ENCODE measurements around the gene ZNF35. TPM values are rescaled to one million over a fixed set of nuclear protein-coding genes. Genes with fewer than 3 reads are reported as not detected.
"Not testable (repeated sequence)": the region's sequence is repeated elsewhere in the genome, so short reads cannot be mapped to it uniquely, and the experiment has no call there.

The ZNF35 gene
- total and polyA plus RNA-seq, 2 donors (not counting 3 experiments of a cell fraction or from before 2014, with no cell fraction given), result 2.5 to 9.1 TPM

GRCh38 chr3:44669760-44670159, 21.2 kb downstream of the ZNF35 start:
- Histone ChIP-seq H3K4me1 (ENCODE audit: control insufficient read depth, extremely low read depth, insufficient read depth, low read length) (no peaks in the 10 kb centered on the region), H3K36me3 (ENCODE audit: control insufficient read depth in 2 of 2, extremely low read depth in 1 of 2, insufficient read depth in 2 of 2, low read length in 2 of 2) (no peaks in the 10 kb centered on the region), H3K27ac (ENCODE audit: insufficient read depth, low read depth, low read length) (no peak overlapping the region), H3K9me1 (replicated peaks; ENCODE audit: control insufficient read depth, extremely low read depth, insufficient read depth, low read length) (no peaks in the 10 kb centered on the region), H3K79me2 (ENCODE audit: control insufficient read depth, insufficient read depth, low read length) (no peaks in the 10 kb centered on the region), H2AFZ (ENCODE audit: low read depth, low read length) (no peak overlapping the region), H3K4me2 (ENCODE audit: insufficient read depth, low read length) (no peak overlapping the region), H3K9me3 (replicated peaks; ENCODE audit: control insufficient read depth, insufficient read depth, low read length) (no peaks in the 10 kb centered on the region), H3K4me3 (replicated peaks in 1 of 3; ENCODE audit: insufficient read depth in 1 of 3, low read depth in 1 of 3, low read length in 3 of 3) (no peak overlapping the region), H4K20me1 (replicated peaks; ENCODE audit: control insufficient read depth, extremely low read depth, insufficient read depth, low read length) (no peaks in the 10 kb centered on the region), H3K9ac (replicated peaks; ENCODE audit: extremely low read depth, insufficient read depth, low read length) (no peak overlapping the region), H3K27me3 (ENCODE audit: control insufficient read depth in 2 of 2, insufficient read depth in 2 of 2, low read length in 2 of 2) (no peaks in the 10 kb centered on the region)
- DNase-seq (ENCODE audit: low read depth, low spot score) (no peak), FAIRE-seq (no peak)
- no TSS peak for BruUV-seq (replicated peaks)
- TF ChIP-seq CTCF (IDR thresholded peaks at IDR 0.05; ENCODE audit: extremely low read depth in 1 of 2, insufficient read depth in 1 of 2, low read depth in 1 of 2, low read length in 2 of 2) (no peak), MYC (IDR thresholded peaks at IDR 0.05; ENCODE audit: low read depth, low read length) (no peak), POLR2A (IDR thresholded peaks at IDR 0.05; ENCODE audit: low read depth, low read length) (no peak), POLR2AphosphoS5 (IDR thresholded peaks at IDR 0.05; ENCODE audit: insufficient read depth, low read depth, low read length) (no peak), GATA2 (IDR thresholded peaks at IDR 0.05; ENCODE audit: insufficient read depth, insufficient read length, low read depth, low read length) (no peak), JUN (IDR thresholded peaks at IDR 0.05; ENCODE audit: borderline replicate concordance, insufficient read depth, insufficient read length, low read depth) (no peak), FOS (IDR thresholded peaks at IDR 0.05; ENCODE audit: borderline replicate concordance, insufficient read depth, low read length) (no peak), EZH2 (IDR thresholded peaks at IDR 0.05; ENCODE audit: borderline replicate concordance, low read depth, low read length, severe bottlenecking) (no peak)
- ChIA-PET POLR2A (no interaction called here), CTCF (no interaction called here)
- dilution Hi-C loops (cut with MboI; ENCODE audit: extremely low pct_ligation_motif_present, low sequenced_read_pairs), result no loop called here
- intact Hi-C loops (cut with micrococcal nuclease), result no loop called here

- H4K20me1 ChIP-seq (replicated peaks; ENCODE audit: control insufficient read depth, extremely low read depth, insufficient read depth, low read length); POLR2A ChIA-PET; H3K79me2 ChIP-seq (ENCODE audit: control insufficient read depth, insufficient read depth, low read length); H3K36me3 ChIP-seq (ENCODE audit: control insufficient read depth in 2 of 2, extremely low read depth in 1 of 2, insufficient read depth in 2 of 2, low read length in 2 of 2); FAIRE-seq; H3K4me1 ChIP-seq (ENCODE audit: control insufficient read depth, extremely low read depth, insufficient read depth, low read length); H3K4me2 ChIP-seq (ENCODE audit: insufficient read depth, low read length); H3K27ac ChIP-seq (ENCODE audit: insufficient read depth, low read depth, low read length); intact Hi-C loops (cut with micrococcal nuclease); H2AFZ ChIP-seq (ENCODE audit: low read depth, low read length); H3K9me1 ChIP-seq (replicated peaks; ENCODE audit: control insufficient read depth, extremely low read depth, insufficient read depth, low read length); CTCF ChIA-PET; dilution Hi-C loops (cut with MboI; ENCODE audit: extremely low pct_ligation_motif_present, low sequenced_read_pairs); H3K27me3 ChIP-seq (ENCODE audit: control insufficient read depth in 2 of 2, insufficient read depth in 2 of 2, low read length in 2 of 2); H3K9ac ChIP-seq (replicated peaks; ENCODE audit: extremely low read depth, insufficient read depth, low read length); BruUV-seq (replicated peaks); H3K9me3 ChIP-seq (replicated peaks; ENCODE audit: control insufficient read depth, insufficient read depth, low read length); H3K4me3 ChIP-seq (replicated peaks in 1 of 3; ENCODE audit: insufficient read depth in 1 of 3, low read depth in 1 of 3, low read length in 3 of 3); DNase-seq (ENCODE audit: low read depth, low spot score): not testable (repeated sequence)
Observed at GRCh38 chr3:44673466-44673865, 24.9 kb downstream of the ZNF35 start.

All from endothelial cell of umbilical vein (primary cell).